GM12891 (cell line): Measurements from ENCODE around the gene ZNF142.
A peak's percentile ranks its signal among the peaks of the same experiment; 100 is the strongest.

Source experiments
- DNase-seq: peaks from one replicate; pipeline ENCODE4 v3.0.0; 2011; ENCODE audit warnings: low spot score; ENCODE audit not compliant: insufficient read length
- FAIRE-seq: peaks from 2 replicates; lab custom pipeline; 2011; peaks lifted over from hg19 to GRCh38; lab: Jason Lieb, UNC
- PAX5 ChIP-seq: IDR thresholded peaks from 2 replicates; pipeline ENCODE4 v1.6.1; 2011; ENCODE audit warnings: low read length, moderate library complexity, mild to moderate bottlenecking; ENCODE audit not compliant: insufficient read depth, severe bottlenecking
- POLR2A ChIP-seq: IDR thresholded peaks from 2 replicates; pipeline ENCODE4 v1.6.1; 2011; ENCODE audit warnings: low read depth, low read length, control low read depth
- POLR2AphosphoS5 ChIP-seq: IDR thresholded peaks from 2 replicates; pipeline ENCODE4 v1.6.1; 2011; ENCODE audit warnings: low read depth, low read length, control low read depth
- POU2F2 ChIP-seq: IDR thresholded peaks from 2 replicates; pipeline ENCODE4 v1.6.1; 2011; ENCODE audit warnings: low read depth, mild to moderate bottlenecking, control low read depth, low read length, moderate library complexity
- SPI1 ChIP-seq: IDR thresholded peaks from 2 replicates; pipeline ENCODE4 v1.6.1; 2011; ENCODE audit warnings: low read depth, low read length, control low read depth
- TAF1 ChIP-seq: IDR thresholded peaks from 2 replicates; pipeline ENCODE4 v1.6.1; 2011; ENCODE audit warnings: low read depth, low read length, control low read depth

The ZNF142 gene

DNA sequence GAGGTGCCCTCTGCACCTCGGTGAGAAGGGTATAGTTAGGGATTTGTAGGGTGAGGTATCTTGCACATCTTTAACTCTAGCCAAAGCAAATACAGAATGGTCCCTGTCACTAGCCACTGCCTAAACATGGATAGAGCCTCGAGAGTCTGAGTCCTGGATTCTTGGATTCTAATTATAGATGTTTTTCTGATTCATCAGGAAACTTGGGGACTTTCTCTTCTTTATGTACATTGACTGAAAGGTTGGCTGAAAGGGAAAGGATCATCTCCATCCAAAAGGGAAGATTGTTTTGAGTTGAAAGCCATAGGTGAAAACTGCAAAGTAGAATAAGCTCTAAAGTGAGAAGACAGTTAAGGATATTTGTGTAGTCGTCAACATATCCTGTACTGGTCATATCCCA is 20.6 kb upstream of the ZNF142 start:
- DNase-seq, result no peak
- no peak for FAIRE-seq
- TF ChIP-seq POU2F2 (no peak), SPI1 (no peak), POLR2AphosphoS5 (no peak), PAX5 (no peak), TAF1 (no peak), POLR2A (no peak)

DNA sequence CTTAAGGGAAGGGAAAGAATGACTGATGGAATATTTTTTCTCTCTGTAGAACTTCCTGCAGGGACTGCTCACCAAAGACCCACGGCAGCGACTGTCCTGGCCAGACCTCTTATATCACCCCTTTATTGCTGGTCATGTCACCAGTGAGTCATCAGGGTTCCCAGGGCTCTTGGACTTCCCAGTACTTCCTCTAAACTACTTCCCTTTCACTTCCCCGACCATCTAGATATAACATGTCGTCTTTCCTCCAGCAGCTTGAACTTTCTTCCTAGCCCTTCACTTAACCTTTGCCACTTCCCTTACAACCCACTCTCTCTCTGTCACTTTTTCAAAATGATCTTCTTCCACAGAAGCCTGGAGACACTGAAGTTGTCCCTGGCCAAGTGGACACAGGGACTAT is 19.7 kb upstream of the ZNF142 start:
- no peak for FAIRE-seq
- no peak for DNase-seq
- TF ChIP-seq SPI1 (no peak), TAF1 (no peak), POU2F2 (no peak), PAX5 (no peak), POLR2A (no peak), POLR2AphosphoS5 (no peak)

DNA sequence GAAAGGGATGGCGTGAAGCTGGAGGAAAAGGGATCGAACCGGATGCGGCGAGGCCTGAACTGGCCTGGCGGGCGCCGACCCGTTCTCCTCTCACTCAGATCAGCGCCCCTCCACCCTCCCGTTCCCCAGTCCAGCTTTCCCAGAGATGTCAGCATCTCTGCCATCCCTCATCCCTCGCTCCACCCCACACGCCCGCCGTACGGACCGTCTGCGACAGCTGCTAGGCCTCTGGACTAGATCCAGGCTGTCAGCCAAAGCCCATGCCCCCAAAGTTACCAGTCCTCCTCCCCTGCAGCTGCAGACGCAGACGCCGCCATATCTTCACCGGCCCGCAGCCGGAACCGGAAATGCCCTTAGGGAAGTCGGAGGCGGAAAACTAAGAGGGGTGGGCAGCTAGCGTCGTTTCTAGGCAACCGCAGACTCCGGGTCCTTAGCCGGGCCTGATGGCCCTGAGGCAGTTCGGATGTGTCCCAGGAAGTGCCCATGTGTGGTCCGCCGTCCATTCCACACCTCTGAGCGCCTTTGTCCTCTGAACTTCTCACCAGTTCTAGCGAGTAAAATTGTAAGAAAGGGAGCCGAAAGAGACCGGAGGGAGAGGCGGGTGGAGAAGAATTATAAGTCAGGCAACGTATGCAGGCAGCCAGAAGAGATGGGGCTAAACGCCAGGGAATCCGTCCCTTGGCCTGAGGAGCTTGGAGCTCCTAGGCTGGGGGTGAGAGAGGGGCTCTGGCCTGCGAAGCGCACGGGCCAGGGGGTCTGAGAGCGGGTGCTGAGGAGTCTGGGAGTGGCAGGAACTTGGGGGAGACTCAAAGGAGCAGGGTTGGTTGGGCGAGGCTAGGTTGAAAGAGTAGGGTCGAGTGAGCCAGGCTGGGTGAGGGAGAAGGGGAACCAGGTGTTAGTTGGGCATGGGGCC is 12.5 kb upstream of the ZNF142 start, which contains the start of the genes RNF25 and STK36:
RNF25 (minus strand) TSS at position 349 of the 913 bp plus-strand sequence; CDS start at position 317, 32 bp downstream.
STK36 (plus strand) TSS at position 433 of the 913 bp plus-strand sequence. CDS start 744 bp downstream, outside the sequence.
- no peak for TF ChIP-seq PAX5
- TF ChIP-seq SPI1, result peak; percentile 28; the same call in 1 of the 2 replicates
- TF ChIP-seq POLR2A, result peak; percentile 89
- peak; percentile 91 for TF ChIP-seq TAF1
- TF ChIP-seq POU2F2, result peak; percentile 56; the same call in 1 of the 2 replicates
- peak; percentile 84 for TF ChIP-seq POLR2AphosphoS5
- FAIRE-seq, result peak; percentile 91
- DNase-seq, result peak; percentile 87

DNA sequence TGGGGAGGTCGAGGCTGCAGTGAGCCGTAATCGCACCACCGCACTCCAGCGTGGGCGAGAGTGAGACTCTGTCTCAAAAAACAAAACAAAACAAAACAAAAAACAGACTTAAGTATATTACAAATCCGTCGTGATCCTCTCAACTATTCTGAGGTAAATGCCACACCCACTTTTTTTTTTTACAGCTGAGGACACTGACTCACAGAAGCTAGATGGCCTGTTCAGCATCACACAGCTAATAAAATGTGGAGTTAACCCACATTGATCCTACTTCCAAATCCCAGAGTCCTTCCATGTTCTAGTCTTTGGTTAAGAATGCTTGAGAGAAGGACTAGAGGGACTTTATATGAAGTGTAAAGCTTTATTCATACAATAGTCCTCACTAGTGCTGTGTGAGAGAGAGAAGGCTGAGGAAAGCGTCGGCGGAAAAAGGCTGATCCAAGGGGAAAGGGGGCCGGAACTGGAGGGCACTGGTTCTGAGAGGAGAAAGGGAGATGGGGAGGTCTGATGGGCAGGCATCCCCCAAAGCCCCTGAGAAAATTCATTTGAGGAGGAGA is 11.8 kb upstream of the ZNF142 start:
- FAIRE-seq, result no peak
- no peak for TF ChIP-seq POLR2AphosphoS5
- no peak for TF ChIP-seq PAX5
- TF ChIP-seq POU2F2, result no peak
- no peak for TF ChIP-seq TAF1
- no peak for TF ChIP-seq POLR2A
- no peak for TF ChIP-seq SPI1

DNA sequence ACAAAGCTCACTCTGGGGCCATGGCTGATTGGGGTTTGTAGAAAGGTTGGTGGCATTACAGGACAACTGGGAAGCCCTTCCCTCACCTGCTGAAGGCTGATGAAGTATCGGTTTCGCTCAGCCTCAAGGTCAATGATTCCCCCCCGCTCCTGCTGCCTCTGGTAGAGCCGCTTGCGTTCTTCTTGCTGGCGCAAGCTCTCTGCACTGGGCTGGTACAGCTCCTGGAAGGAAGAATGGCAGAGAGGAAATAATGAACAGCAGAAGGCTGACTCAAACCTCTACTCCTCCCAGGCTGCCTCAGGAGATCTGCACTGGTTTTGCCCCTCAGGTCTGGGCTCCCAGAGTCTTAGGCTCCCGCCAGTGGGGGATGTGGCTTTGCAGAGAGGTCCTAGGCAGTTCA is 5.2 kb upstream of the ZNF142 start:
- no peak for TF ChIP-seq POLR2AphosphoS5
- no peak for TF ChIP-seq POU2F2
- TF ChIP-seq SPI1, result no peak
- TF ChIP-seq TAF1, result no peak
- TF ChIP-seq POLR2A, result no peak
- TF ChIP-seq PAX5, result no peak
- FAIRE-seq (no peak), DNase-seq (no peak)

More for the DNA sequence above, 11.8 kb upstream of the ZNF142 start:
- no peak for DNase-seq

GRCh38 chr2:218663901-218664300 is 4.5 kb upstream of the ZNF142 start:
- DNase-seq, result no peak
- TF ChIP-seq POLR2AphosphoS5 (no peak), POLR2A (no peak), TAF1 (no peak), POU2F2 (no peak), SPI1 (no peak), PAX5 (no peak)
- FAIRE-seq, result no peak

GRCh38 chr2:218662827-218663226 is 3.4 kb upstream of the ZNF142 start:
- TF ChIP-seq PAX5 (no peak), POLR2A (no peak), TAF1 (no peak), POLR2AphosphoS5 (no peak), POU2F2 (no peak), SPI1 (no peak)
- no peak for DNase-seq
- no peak for FAIRE-seq

DNA sequence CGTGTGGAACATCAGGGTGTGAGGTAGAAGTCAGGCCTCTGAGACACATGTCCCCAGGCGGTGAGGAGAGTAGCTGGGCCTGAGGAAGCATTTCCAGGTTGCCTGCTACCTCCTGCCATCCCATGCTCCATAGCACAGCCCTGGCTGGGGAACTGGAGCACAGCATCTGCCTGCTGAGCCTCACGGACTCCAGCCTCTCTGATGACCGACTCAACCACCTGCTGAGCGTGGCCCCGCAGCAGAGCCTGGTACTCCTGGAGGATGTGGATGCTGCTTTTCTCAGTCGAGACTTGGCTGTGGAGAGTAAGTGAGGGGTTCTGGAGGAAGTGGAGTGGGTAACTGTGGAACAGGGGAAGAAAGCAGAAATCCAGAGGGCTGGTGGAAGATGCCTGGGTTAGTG is 3.0 kb upstream of the ZNF142 start:
- TF ChIP-seq POLR2A (no peak), POLR2AphosphoS5 (no peak), TAF1 (no peak), PAX5 (no peak), SPI1 (no peak), POU2F2 (no peak)
- FAIRE-seq, result no peak
- no peak for DNase-seq

DNA sequence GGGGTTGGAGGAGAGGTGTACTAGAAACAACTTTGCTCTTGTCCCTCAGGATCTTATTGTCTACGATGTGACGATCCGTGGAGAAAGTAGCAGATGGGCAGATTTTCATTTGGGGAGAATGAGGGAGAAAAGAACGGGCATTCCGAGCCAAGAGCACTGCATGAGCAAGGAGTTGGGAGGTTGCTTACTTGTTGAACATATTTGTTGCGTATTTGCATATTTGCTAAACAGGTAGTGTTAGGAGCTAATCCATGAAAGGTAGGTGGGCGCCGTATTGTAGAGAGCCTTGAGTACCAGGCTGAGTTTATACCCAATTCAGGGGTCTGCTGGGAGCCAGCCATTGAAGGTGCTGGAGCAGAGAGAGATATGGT is 550 bp upstream of the ZNF142 start:
- no peak for TF ChIP-seq POLR2A
- TF ChIP-seq PAX5, result no peak
- TF ChIP-seq TAF1, result no peak
- TF ChIP-seq POLR2AphosphoS5, result no peak
- no peak for TF ChIP-seq SPI1
- no peak for TF ChIP-seq POU2F2
- DNase-seq (no peak), FAIRE-seq (peak; percentile 63)
